SJSA1 (cell line): ENCODE results near the gene HIP1R. TPM values are rescaled to one million over a fixed set of nuclear protein-coding genes. Genes with fewer than 3 reads are reported as not detected.

Experiments
- DNase-seq, 2 experiments: peaks; one replicate each; pipeline ENCODE4 v3.0.0-alpha.2; 2015 to 2020; ENCODE audit warnings: low spot score in 2 of 2, low read depth in 1 of 2
- H3K27ac ChIP-seq: fragments of 250-450 bp; sonication (Bioruptor Pico); 2 replicates; pipeline ENCODE4 v1.5.1; 2020; ENCODE audit warnings: mild to moderate bottlenecking, moderate library complexity
- H3K27me3 ChIP-seq: fragments of 250-450 bp; sonication (Bioruptor Pico); replicated peaks from 2 replicates; pipeline ENCODE4 v1.5.1; 2020; ENCODE audit warnings: mild to moderate bottlenecking, moderate library complexity
- H3K36me3 ChIP-seq: fragments of 250-450 bp; sonication (Bioruptor Pico); 2 replicates; pipeline ENCODE4 v1.5.1; 2020; ENCODE audit warnings: mild to moderate bottlenecking
- H3K4me1 ChIP-seq: fragments of 250-450 bp; sonication (Bioruptor Pico); replicated peaks from 2 replicates; pipeline ENCODE4 v1.6.1; 2021; ENCODE audit warnings: mild to moderate bottlenecking
- H3K4me3 ChIP-seq: fragments of 250-450 bp; sonication (Bioruptor Pico); 2 replicates; pipeline ENCODE4 v1.5.1; 2020; ENCODE audit warnings: mild to moderate bottlenecking
- H3K9me3 ChIP-seq: fragments of 250-450 bp; sonication (Bioruptor Pico); replicated peaks from 2 replicates; pipeline ENCODE4 v1.5.1; 2020; ENCODE audit warnings: mild to moderate bottlenecking
- total RNA-seq: library from RNA; depleted of rRNA; stranded (reverse); fragments of >200 nt; shearing (Covaris generic); gene quantifications from 2 replicates; pipeline ENCODE4 v1.2.3, GENCODE V29; 2014

Gene HIP1R
- total RNA-seq, 1 experiment from 2014 or later = 21.7 TPM

DNA sequence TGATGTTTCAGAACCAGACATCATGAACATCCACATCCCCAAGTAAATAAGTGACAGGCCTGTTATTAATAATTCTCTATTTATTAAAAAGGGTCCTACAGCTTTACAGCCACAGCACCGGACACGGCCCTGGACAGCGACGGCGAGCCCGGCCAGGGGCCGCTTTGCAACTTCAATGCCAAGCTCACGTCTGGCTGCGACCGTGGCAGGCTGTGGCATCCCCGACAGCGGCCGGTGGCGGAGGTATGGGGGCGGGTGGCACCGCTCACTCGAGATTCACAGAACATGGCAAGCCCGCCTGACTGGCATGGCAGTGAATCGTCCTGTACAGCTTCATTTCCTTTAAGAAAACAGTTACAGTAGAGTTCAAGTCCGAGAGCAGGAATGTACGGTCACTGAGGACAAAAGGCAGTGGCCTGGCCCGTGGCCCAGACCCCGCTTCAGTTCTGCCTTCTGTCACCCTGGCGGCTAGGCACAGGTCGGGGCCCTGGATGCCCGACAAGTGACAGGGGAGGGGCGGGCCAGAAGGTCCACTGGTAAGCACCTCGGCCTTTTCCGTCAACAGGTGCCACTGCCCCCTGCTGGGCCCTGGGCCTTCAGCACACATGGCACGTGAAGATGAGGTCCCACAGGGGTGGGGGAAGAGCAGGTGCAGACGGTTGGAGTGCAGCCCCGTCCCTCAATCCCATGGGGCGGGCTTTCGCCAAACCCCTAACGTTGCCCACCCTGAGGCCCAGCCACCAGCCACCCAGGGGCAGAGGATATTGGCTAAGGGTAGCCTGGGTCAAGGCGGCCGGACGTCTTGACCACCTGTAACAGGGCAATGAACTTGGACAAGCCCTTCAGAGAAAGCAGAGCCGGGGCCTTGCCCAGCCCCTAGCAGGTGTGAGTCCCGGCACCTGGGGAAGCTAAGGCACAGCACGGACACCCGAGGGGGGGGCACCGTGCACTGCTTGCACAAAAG lies 30.3 kb downstream of the HIP1R start:
- Histone ChIP-seq H3K36me3 (peaks cover 80% of the 10 kb centered on the region), H3K27ac (no peak overlapping the region), H3K27me3 (no peaks in the 10 kb centered on the region), H3K9me3 (no peaks in the 10 kb centered on the region), H3K4me3 (no peak overlapping the region), H3K4me1 (no peaks in the 10 kb centered on the region; the same call in 1 of the 2 replicates)
- DNase-seq = peak in 1 of 2 experiments; percentile 47

DNA sequence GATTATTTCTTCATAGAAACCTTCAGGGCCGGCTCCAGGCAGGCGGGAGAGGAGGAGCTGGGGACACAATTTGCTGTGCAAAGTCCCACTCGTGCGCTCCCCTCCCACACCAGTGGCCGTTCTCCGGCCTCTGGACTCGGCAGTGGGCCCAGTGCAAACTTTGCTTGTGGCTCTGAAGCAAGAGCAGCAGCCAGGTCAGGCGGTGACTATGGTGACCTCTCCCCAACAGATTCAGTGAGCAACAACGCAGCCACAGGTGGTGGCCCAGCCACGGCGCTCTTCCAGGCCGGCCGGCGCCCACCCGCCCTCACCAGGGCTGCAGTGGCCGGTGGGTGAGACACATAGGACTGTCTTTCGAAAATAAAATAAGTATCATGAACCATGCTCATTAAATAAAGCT lies 31.1 kb downstream of the HIP1R start:
- Histone ChIP-seq H3K36me3 (peaks cover 77% of the 10 kb centered on the region), H3K27ac (no peak overlapping the region), H3K27me3 (no peaks in the 10 kb centered on the region), H3K4me3 (no peak overlapping the region), H3K9me3 (no peaks in the 10 kb centered on the region), H3K4me1 (peaks cover 6% of the 10 kb centered on the region)
- no peak for DNase-seq

DNA sequence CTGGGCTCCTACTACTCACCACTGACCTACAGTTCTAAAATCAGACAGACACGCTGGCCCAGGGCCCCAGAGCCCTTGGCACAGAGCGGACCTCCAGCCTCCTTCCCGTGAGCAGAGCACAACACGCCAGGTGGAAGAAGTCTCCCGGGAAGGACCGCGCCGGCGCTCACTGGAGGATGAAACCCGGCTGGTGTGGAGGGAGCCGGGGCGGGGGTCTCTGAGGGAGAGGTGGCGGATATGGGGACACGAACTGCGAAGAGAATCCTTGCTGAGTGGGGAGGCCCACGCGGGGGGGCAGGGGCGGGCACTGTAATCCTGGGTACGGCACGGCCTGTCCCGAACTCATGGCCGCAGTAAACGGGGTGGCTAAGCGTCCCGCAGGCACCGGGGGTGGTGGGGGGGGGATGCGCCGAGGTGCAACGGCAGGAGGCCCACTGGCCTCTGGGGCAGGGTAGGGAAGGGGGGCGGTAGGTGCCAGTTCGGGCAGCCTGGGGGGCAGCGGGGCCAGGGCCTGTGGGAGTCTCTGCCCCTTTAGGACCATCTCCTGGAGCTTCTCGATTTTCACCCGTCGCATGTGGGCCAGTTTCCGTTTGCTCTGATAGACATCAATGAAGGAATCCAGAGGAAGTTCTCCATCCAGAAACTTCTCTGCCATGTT lies 31.8 kb downstream of the HIP1R start:
- DNase-seq = peak in 1 of 2 experiments; percentile 41
- no peaks in the 10 kb centered on the region for H3K9me3 ChIP-seq
- no peak overlapping the region for H3K4me3 ChIP-seq
- H3K27me3 ChIP-seq = no peaks in the 10 kb centered on the region
- H3K27ac ChIP-seq = no peak overlapping the region
- H3K36me3 ChIP-seq = peaks cover 77% of the 10 kb centered on the region
- H3K4me1 ChIP-seq = peaks cover 13% of the 10 kb centered on the region

GRCh38 chr12:122867691-122868461 lies 32.6 kb downstream of the HIP1R start:
- H3K4me1 ChIP-seq = peaks cover 21% of the 10 kb centered on the region
- peak in 1 of 2 experiments; percentile 44 for DNase-seq
- no peak overlapping the region for H3K27ac ChIP-seq
- no peak overlapping the region for H3K4me3 ChIP-seq
- H3K36me3 ChIP-seq = peaks cover 73% of the 10 kb centered on the region
- H3K27me3 ChIP-seq = no peaks in the 10 kb centered on the region
- H3K9me3 ChIP-seq = no peaks in the 10 kb centered on the region

GRCh38 chr12:122868471-122869177 lies 33.4 kb downstream of the HIP1R start:
- DNase-seq = no peak
- Histone ChIP-seq H3K27me3 (no peaks in the 10 kb centered on the region), H3K9me3 (no peaks in the 10 kb centered on the region), H3K27ac (no peak overlapping the region), H3K4me1 (peaks cover 25% of the 10 kb centered on the region), H3K4me3 (no peak overlapping the region), H3K36me3 (peaks cover 69% of the 10 kb centered on the region)

DNA sequence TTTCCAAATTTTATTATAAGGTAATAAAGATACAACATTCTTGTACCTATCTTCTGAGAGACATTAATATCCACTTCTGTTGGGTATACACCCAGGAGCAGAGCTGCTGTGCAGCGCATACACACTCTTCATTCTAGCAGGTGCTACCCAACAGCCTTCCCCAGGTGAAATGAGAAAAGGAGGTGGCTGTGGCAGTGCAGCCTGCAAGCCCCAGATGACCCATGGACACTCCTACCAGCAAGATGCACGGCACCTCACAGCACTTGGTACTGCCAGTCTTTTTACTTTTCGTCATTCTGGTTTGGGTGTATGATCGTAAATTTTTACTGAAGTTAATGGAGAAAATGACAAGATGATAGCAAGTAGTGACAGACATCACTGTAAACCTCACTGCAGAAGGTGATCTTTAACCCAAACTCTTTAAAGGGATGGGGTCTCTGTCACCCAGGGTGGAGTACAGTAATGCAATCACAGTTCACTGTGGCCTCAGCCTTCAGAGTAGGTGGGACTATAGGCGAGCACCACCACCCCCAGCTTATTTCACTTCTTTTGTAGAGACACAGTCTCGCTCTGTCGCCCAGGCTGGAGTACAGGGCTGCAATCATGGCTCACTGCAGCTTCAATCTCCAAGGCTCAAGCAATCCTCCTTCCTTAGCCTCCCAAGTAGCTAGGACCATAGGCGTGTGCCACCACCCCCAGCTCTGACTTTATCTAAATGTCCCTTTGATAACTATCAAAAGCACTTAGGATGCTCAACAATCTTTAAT lies 34.1 kb downstream of the HIP1R start:
- peaks cover 64% of the 10 kb centered on the region for H3K36me3 ChIP-seq
- H3K9me3 ChIP-seq = no peaks in the 10 kb centered on the region
- DNase-seq = no peak
- peaks cover 25% of the 10 kb centered on the region for H3K4me1 ChIP-seq
- H3K4me3 ChIP-seq = no peak overlapping the region
- H3K27me3 ChIP-seq = no peaks in the 10 kb centered on the region
- no peak overlapping the region for H3K27ac ChIP-seq

DNA sequence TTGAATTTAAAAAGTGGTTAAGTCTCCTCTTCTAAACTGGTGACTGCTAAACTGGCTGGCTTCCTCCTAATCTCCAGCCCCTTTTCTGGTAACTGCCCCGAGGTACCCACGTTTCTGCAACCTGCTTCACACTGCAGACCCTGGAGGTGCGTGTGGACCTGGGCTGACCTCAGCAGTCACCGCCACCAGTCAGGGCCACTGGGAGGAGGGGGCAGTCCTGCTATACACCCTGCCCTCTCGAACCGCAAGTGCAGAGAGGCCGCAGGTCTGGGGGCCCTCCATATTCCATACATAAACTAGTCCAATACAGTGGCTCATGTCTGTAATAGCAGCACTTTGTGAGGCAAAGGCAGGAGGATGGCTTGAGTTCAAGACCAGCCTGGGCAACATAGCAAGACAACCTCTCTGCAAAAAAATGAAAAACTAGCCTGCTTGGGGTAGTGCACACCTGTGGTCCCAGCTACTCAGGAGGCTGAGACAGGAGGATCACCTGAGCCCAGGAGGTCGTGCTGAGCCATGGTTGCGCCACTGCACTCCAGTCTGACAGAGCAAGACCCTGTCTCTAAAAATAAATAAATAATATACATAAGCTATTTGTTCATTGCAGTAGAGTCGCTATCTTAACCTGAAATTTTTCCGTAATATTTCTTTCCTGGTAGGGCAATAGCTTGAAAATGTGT lies 35.0 kb downstream of the HIP1R start:
- Histone ChIP-seq H3K9me3 (no peaks in the 10 kb centered on the region), H3K27ac (no peak overlapping the region), H3K27me3 (no peaks in the 10 kb centered on the region), H3K4me3 (no peak overlapping the region), H3K36me3 (peaks cover 55% of the 10 kb centered on the region), H3K4me1 (peaks cover 28% of the 10 kb centered on the region)
- DNase-seq = no peak

- Histone ChIP-seq H3K4me1 (peaks cover 36% of the 10 kb centered on the region), H3K27ac (peak overlapping the region; percentile 66), H3K9me3 (no peaks in the 10 kb centered on the region), H3K4me3 (no peak overlapping the region), H3K36me3 (peaks cover 48% of the 10 kb centered on the region), H3K27me3 (no peaks in the 10 kb centered on the region)
- DNase-seq = peak in 1 of 2 experiments; percentile 36
Observed at GRCh38 chr12:122870867-122871664, 35.8 kb downstream of the HIP1R start.

DNA sequence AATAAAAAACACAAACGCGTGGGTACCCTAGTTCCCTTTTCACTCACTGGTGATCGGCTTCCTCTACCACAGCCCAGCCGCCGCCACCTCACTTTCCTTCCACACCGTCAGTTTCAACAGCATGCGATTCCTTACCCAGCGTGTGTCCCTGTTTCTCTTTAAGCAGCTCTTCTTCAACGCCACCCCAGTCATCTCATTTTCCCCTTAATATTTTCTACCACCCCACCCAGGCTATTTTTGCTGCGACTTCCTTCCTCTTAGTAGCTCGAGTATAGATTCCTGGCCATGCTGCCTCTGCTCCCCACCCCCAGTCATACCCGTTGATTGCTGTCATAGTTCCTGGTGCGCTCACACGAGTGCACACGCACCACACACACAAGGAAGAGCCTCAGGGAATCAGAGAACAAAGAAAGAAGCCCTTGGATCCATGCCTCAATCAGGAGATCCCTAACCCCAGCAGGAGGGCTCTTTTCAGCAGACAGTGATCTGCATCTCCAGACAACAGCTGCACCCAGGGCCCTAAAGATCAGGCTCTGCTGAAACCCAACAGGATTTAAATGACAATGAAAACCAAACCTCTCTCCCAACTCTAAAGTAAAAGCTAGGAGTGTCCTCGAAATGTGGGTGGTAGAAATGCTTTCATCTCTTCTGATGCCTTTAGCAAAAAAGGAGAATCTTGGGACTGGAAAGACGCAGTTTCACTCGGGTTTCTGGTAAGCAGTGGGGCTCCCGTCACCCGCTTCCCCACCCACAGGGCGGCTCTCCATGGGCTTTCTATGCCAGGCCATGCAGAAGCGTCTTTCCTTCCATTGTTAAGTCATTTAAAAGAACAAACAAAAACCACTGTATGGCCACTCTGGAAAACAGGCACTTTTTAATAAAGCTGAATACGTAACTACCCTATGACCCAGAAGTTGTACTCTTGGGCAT lies 36.9 kb downstream of the HIP1R start:
- Histone ChIP-seq H3K9me3 (no peaks in the 10 kb centered on the region), H3K27ac (peak overlapping the region; percentile 66), H3K36me3 (peaks cover 38% of the 10 kb centered on the region), H3K4me1 (peaks cover 36% of the 10 kb centered on the region), H3K27me3 (no peaks in the 10 kb centered on the region), H3K4me3 (peak overlapping the region; percentile 10; the same call in 1 of the 2 replicates)
- peak; percentile 70 to 71 for DNase-seq

- H3K36me3 ChIP-seq = peaks cover 32% of the 10 kb centered on the region
- H3K9me3 ChIP-seq = no peaks in the 10 kb centered on the region
- no peak overlapping the region for H3K4me3 ChIP-seq
- no peaks in the 10 kb centered on the region for H3K27me3 ChIP-seq
- peak overlapping the region; percentile 66 for H3K27ac ChIP-seq
- peaks cover 36% of the 10 kb centered on the region for H3K4me1 ChIP-seq
- DNase-seq = no peak
Observed at GRCh38 chr12:122872815-122873361, 37.6 kb downstream of the HIP1R start.
